Measurements from ENCODE around the gene HECW1. TPM values are rescaled to one million over a fixed set of nuclear protein-coding genes. Genes with fewer than 3 reads are reported as not detected.

HECW1 gene
- total and polyA plus RNA-seq, 2 experiments from 2014 or later = 11.0 to 21.8 TPM

DNA sequence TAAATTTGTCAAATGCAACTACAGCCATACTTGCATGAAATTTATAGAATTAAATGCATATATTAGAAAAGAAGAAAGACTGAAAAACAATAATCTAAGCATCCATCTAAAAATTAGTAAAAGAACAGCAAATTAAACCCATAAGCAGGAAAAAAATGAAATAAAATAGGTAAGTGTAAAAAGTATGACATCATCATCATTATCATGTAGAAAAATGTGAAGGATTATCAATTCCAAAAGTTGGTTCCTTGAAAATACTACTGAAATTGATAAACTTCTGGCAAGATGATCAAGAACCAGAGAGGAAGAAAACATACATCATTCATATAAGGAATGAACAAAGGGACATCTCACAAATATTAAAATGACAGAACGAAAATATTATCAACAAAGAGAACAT lies 19.6 kb upstream of the HECW1 start:
- H3K27me3 Mint-ChIP-seq (ENCODE audit: insufficient read depth, low read depth, poor library complexity) = peaks cover 2% of the 10 kb centered on the region
- H3K4me3 ChIP-seq = no peak overlapping the region
- DNase-seq (ENCODE audit: low spot score) (no peak), ATAC-seq (no peak)
- peaks cover 3% of the 10 kb centered on the region; the same call in 1 of the 3 replicates for H3K36me3 Mint-ChIP-seq (ENCODE audit: low read depth)
- no peak overlapping the region for H3K27ac ChIP-seq (ENCODE audit: low read depth)
- H3F3A ChIP-seq (replicated peaks; ENCODE audit: low read depth) = no peaks in the 10 kb centered on the region
- H2AFZ ChIP-seq = no peak overlapping the region
- no peaks in the 10 kb centered on the region for H3K27me3 ChIP-seq (ENCODE audit: insufficient read depth)
- H3K9me3 Mint-ChIP-seq = no peaks in the 10 kb centered on the region
- H4K20me1 ChIP-seq (replicated peaks; ENCODE audit: insufficient read depth) = no peaks in the 10 kb centered on the region
- peaks cover 9% of the 10 kb centered on the region; the same call in 1 of the 2 replicates for H3K4me1 ChIP-seq (ENCODE audit: insufficient read depth)
- TF ChIP-seq CREB1 (CRISPR knock-in tag; IDR thresholded peaks at IDR 0.05; ENCODE audit: low read depth) (no peak), NANOG (IDR thresholded peaks at IDR 0.05; ENCODE audit: borderline replicate concordance) (no peak), EZH2phosphoT487 (IDR thresholded peaks at IDR 0.05; ENCODE audit: unreplicated experiment) (no peak), ZNF462 (CRISPR knock-in tag; IDR thresholded peaks at IDR 0.05) (no peak), ETS1 (IDR thresholded peaks at IDR 0.05) (no peak), ZNF331 (CRISPR knock-in tag; IDR thresholded peaks at IDR 0.05; ENCODE audit: low read depth) (no peak), EZH2 (IDR thresholded peaks at IDR 0.05; ENCODE audit: low read depth, unreplicated experiment) (no peak), ZNF114 (CRISPR knock-in tag; IDR thresholded peaks at IDR 0.05) (no peak), STAT1 (IDR thresholded peaks at IDR 0.05; ENCODE audit: unreplicated experiment) (no peak), CTCF (conservative IDR thresholded peaks at IDR 0.05; ENCODE audit: low read depth in 2 of 2) (no peak), POLR2AphosphoS5 (IDR thresholded peaks at IDR 0.05; ENCODE audit: low read depth) (no peak), JUNB (IDR thresholded peaks at IDR 0.05; ENCODE audit: unreplicated experiment) (no peak)
- TF ChIP-seq, protein P1, sequence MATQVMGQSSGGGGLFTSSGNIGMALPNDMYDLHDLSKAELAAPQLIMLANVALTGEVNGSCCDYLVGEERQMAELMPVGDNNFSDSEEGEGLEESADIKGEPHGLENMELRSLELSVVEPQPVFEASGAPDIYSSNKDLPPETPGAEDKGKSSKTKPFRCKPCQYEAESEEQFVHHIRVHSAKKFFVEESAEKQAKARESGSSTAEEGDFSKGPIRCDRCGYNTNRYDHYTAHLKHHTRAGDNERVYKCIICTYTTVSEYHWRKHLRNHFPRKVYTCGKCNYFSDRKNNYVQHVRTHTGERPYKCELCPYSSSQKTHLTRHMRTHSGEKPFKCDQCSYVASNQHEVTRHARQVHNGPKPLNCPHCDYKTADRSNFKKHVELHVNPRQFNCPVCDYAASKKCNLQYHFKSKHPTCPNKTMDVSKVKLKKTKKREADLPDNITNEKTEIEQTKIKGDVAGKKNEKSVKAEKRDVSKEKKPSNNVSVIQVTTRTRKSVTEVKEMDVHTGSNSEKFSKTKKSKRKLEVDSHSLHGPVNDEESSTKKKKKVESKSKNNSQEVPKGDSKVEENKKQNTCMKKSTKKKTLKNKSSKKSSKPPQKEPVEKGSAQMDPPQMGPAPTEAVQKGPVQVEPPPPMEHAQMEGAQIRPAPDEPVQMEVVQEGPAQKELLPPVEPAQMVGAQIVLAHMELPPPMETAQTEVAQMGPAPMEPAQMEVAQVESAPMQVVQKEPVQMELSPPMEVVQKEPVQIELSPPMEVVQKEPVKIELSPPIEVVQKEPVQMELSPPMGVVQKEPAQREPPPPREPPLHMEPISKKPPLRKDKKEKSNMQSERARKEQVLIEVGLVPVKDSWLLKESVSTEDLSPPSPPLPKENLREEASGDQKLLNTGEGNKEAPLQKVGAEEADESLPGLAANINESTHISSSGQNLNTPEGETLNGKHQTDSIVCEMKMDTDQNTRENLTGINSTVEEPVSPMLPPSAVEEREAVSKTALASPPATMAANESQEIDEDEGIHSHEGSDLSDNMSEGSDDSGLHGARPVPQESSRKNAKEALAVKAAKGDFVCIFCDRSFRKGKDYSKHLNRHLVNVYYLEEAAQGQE (IDR thresholded peaks at IDR 0.05; ENCODE audit: unreplicated experiment) = no peak
- no peaks in the 10 kb centered on the region for H3K79me2 ChIP-seq (replicated peaks; ENCODE audit: insufficient read depth)
- no peak overlapping the region for H3K27ac Mint-ChIP-seq
- H3K4me2 ChIP-seq = no peak overlapping the region
- H3K4me1 Mint-ChIP-seq = peaks cover 12% of the 10 kb centered on the region; the same call in 2 of the 3 replicates
- H3K36me3 ChIP-seq (ENCODE audit: insufficient read depth) = no peaks in the 10 kb centered on the region
- no peaks in the 10 kb centered on the region; the same call in 1 of the 2 replicates for H3K9me2 ChIP-seq (ENCODE audit: insufficient read depth)
- H3K4me3 Mint-ChIP-seq = no peak overlapping the region
